B cell (primary cell): ENCODE measurements around the gene BPIFA3. TPM values are rescaled to one million over a fixed set of nuclear protein-coding genes. Genes with fewer than 3 reads are reported as not detected.

Source experiments
- ATAC-seq: fragments of 200-7000 bp; cut with Tn5 transposase; one replicate; pipeline ENCODE4 v1.10.0; 2021; ENCODE audit warnings: low read depth, mild to moderate bottlenecking, moderate number of reproducible peaks, moderate library complexity
- CTCF ChIA-PET: fragments of 350-600 bp; sonication (Branson Sonifier 250); formaldehyde crosslinking; loops from one replicate; lab custom pipeline; 2021; ENCODE audit warnings: antibody characterized with exemption, inconsistent platforms; lab: Charles Lee
- POLR2A ChIA-PET: fragments of 350-600 bp; sonication (Branson Sonifier 250); formaldehyde crosslinking; loops from one replicate; lab custom pipeline; 2021; ENCODE audit warnings: antibody characterized with exemption; lab: Charles Lee
- DNase-seq: peaks from one replicate; pipeline ENCODE4 v3.0.0; 2013
- H2AFZ ChIP-seq: 2 replicates; pipeline ENCODE4 v1.6.1; 2012; ENCODE audit warnings: mild to moderate bottlenecking, low read depth, low read length; ENCODE audit not compliant: insufficient read depth, poor library complexity, severe bottlenecking
- H3K27ac ChIP-seq, 2 donors: 1 replicate in 1 of 2; 2 replicates in 1 of 2; pipeline ENCODE4 v1.5.1; 2012 to 2013; ENCODE audit warnings: low read length in 2 of 2, mild to moderate bottlenecking in 2 of 2, moderate library complexity in 1 of 2
- H3K27me3 ChIP-seq, 4 experiments: fragments of 200-600 bp in 1 of 4; sonication (generic) in 1 of 4; replicated peaks in 1 of 4; 1 replicate in 2 of 4; 2 replicates in 2 of 4; pipeline versions ENCODE4 v1.6.1 to v1.7.0; 2013 to 2016; ENCODE audit warnings: low read length in 3 of 4, mild to moderate bottlenecking in 2 of 4, mixed read lengths in 1 of 4, moderate library complexity in 1 of 4; ENCODE audit not compliant: insufficient read depth in 4 of 4, control insufficient read depth in 3 of 4; ENCODE audit errors: control extremely low read depth in 1 of 4
- H3K36me3 ChIP-seq, 2 experiments: replicated peaks in 1 of 2; 1 replicate in 1 of 2; 2 replicates in 1 of 2; pipeline versions ENCODE4 v1.6.1 to v1.7.1; 2013; ENCODE audit warnings: low read length in 1 of 2; ENCODE audit not compliant: insufficient read depth in 2 of 2, control insufficient read depth in 1 of 2; ENCODE audit errors: control extremely low read depth in 1 of 2, extremely low read depth in 1 of 2
- H3K4me1 ChIP-seq, 2 donors: fragments of 200-600 bp in 1 of 2; sonication (generic) in 1 of 2; 1 replicate in 1 of 2; 2 replicates in 1 of 2; pipeline versions ENCODE4 v1.5.1 to v1.6.1; 2013 to 2017; ENCODE audit warnings: low read length in 2 of 2; ENCODE audit not compliant: control insufficient read depth in 2 of 2, insufficient read depth in 2 of 2
- H3K4me2 ChIP-seq: replicated peaks from 2 replicates; pipeline ENCODE3; 2012; ENCODE audit warnings: mild to moderate bottlenecking, low read depth, low read length; ENCODE audit not compliant: poor library complexity, severe bottlenecking
- H3K4me3 ChIP-seq, 5 experiments: fragments of 200-600 bp in 1 of 5; sonication (generic) in 1 of 5; 1 replicate in 3 of 5; 2 replicates in 2 of 5; pipeline versions ENCODE4 v1.5.1 to v1.7.0; 2011 to 2016; ENCODE audit warnings: low read length in 4 of 5, mild to moderate bottlenecking in 4 of 5, low read depth in 2 of 5, control low read depth in 1 of 5, moderate library complexity in 1 of 5; ENCODE audit not compliant: insufficient read depth in 1 of 5; ENCODE audit errors: control extremely low read depth in 1 of 5, extremely low read depth in 1 of 5
- H3K79me2 ChIP-seq: fragments of 200-600 bp; sonication (generic); one replicate; pipeline ENCODE4 v1.6.0; 2016; ENCODE audit warnings: low read length; ENCODE audit not compliant: control insufficient read depth, insufficient read depth
- H3K9ac ChIP-seq: fragments of 200-600 bp; sonication (generic); 2 replicates; pipeline ENCODE4 v1.6.1; 2017; ENCODE audit warnings: mild to moderate bottlenecking, low read length, moderate library complexity
- H3K9me3 ChIP-seq, 3 donors: one replicate each; pipeline versions ENCODE4 v1.6.1 to v1.7.1; 2013; ENCODE audit warnings: low read length in 2 of 3; ENCODE audit not compliant: control insufficient read depth in 2 of 3, insufficient read depth in 1 of 3; ENCODE audit errors: control extremely low read depth in 1 of 3
- H4K20me1 ChIP-seq: 2 replicates; pipeline ENCODE4 v1.6.0; 2012; ENCODE audit warnings: mild to moderate bottlenecking, low read length; ENCODE audit not compliant: insufficient read depth, control insufficient read depth, poor library complexity, severe bottlenecking
- H3K27ac Mint-ChIP-seq: one replicate; pipeline ENCODE4 v1.8.0; 2021; ENCODE audit warnings: mixed read lengths
- H3K27me3 Mint-ChIP-seq: one replicate; pipeline ENCODE4 v1.8.0; 2021; ENCODE audit warnings: mixed read lengths
- H3K4me1 Mint-ChIP-seq: one replicate; pipeline ENCODE4 v1.8.0; 2021; ENCODE audit warnings: mixed read lengths
- H3K4me3 Mint-ChIP-seq: one replicate; pipeline ENCODE4 v1.8.0; 2021; ENCODE audit warnings: mixed read lengths
- H3K9me3 Mint-ChIP-seq: one replicate; pipeline ENCODE4 v1.8.0; 2022; ENCODE audit warnings: mixed read lengths; ENCODE audit not compliant: insufficient read depth
- CTCF ChIP-seq: fragments of 200-600 bp; IDR thresholded peaks from one replicate; pipeline ENCODE4 v1.8.0; 2022; ENCODE audit warnings: antibody characterized with exemption, mild to moderate bottlenecking
- EZH2 ChIP-seq: IDR thresholded peaks from 2 replicates; pipeline ENCODE4 v1.6.1; 2012; ENCODE audit warnings: borderline replicate concordance, low read depth, mild to moderate bottlenecking, moderate library complexity, low read length; ENCODE audit not compliant: insufficient read depth, poor library complexity, severe bottlenecking
- WGBS: methylation state at CpG from one replicate; pipeline ENCODE4 v1.1.5; 2013; ENCODE audit warnings: missing lambda C conversion rate; ENCODE audit not compliant: insufficient coverage; 5-methylcytosine and 5-hydroxymethylcytosine counted together
- intact Hi-C: fragments of 100-400 bp; cut with micrococcal nuclease; formaldehyde crosslinking; loops from one replicate; pipeline ENCODE4 v1.10.0; 2022
- polyA plus RNA-seq: library from polyadenylated mRNA; depleted of rRNA; stranded (reverse); fragments of >200 nt; gene quantifications from 2 replicates; pipeline ENCODE4 v1.2.3, GENCODE V29; 2012
- total RNA-seq, 2 donors: library from RNA; stranded (reverse); fragments of 120-200 nt in 1 of 2; gene quantifications; 1 replicate in 1 of 2; 2 replicates in 1 of 2; pipeline versions ENCODE4 v1.2.3 to v1.2.4, GENCODE V29; 2013 to 2022

Gene BPIFA3
- total and polyA plus RNA-seq, 2 donors (not counting 1 experiment from before 2014, with no cell fraction given), result not detected

- no peak for ATAC-seq
- no peak overlapping the region for H3K4me3 Mint-ChIP-seq
- H3K27me3 Mint-ChIP-seq, result peaks cover 58% of the 10 kb centered on the region
- Histone ChIP-seq H4K20me1 (no peaks in the 10 kb centered on the region), H3K36me3 (no peaks in the 10 kb centered on the region), H3K4me1 (no peaks in the 10 kb centered on the region), H3K4me3 (no peak overlapping the region), H3K4me2 (no peak overlapping the region), H3K79me2 (no peaks in the 10 kb centered on the region), H3K9me3 (peaks cover 0 to 5% (median 0%) of the 10 kb centered on the region in 3 donors), H3K27me3 (peaks cover 0 to 6% (median 0%) of the 10 kb centered on the region in 4 experiments), H3K9ac (no peak overlapping the region), H3K27ac (no peak overlapping the region), H2AFZ (no peak overlapping the region)
- POLR2A ChIA-PET, result no interaction called here
- peak; percentile 33 for TF ChIP-seq CTCF
- TF ChIP-seq EZH2, result no peak
- intact Hi-C loops, result loop anchor here (10.0 kb wide), 1 partner anchor 417 kb away; no protein-coding TSS in a partner anchor
- no peaks in the 10 kb centered on the region for H3K9me3 Mint-ChIP-seq
- no peak overlapping the region for H3K27ac Mint-ChIP-seq
- 25% methylated on average over 5 of the region's 5 CpGs for WGBS
- no peaks in the 10 kb centered on the region for H3K4me1 Mint-ChIP-seq
- CTCF ChIA-PET, result interaction anchor here (1.9 kb wide), 1 partner anchor 310 kb away, joined by 6 read pairs; no protein-coding TSS in a partner anchor
- DNase-seq, result peak; percentile 33
These were observed 5.2 kb upstream of the BPIFA3 start for GRCh38 chr20:33211817-33212424.

- H3K4me3 Mint-ChIP-seq, result no peak overlapping the region
- TF ChIP-seq CTCF, result no peak
- TF ChIP-seq EZH2, result no peak
- Histone ChIP-seq H2AFZ (no peak overlapping the region), H3K79me2 (no peaks in the 10 kb centered on the region), H3K9me3 (no peaks in the 10 kb centered on the region), H3K27me3 (peaks cover 0 to 5% (median under 1%) of the 10 kb centered on the region in 4 experiments), H3K9ac (no peak overlapping the region), H4K20me1 (no peaks in the 10 kb centered on the region), H3K4me1 (no peaks in the 10 kb centered on the region), H3K36me3 (no peaks in the 10 kb centered on the region), H3K27ac (no peak overlapping the region), H3K4me3 (no peak overlapping the region), H3K4me2 (no peak overlapping the region)
- no peak overlapping the region for H3K27ac Mint-ChIP-seq
- no peaks in the 10 kb centered on the region for H3K9me3 Mint-ChIP-seq
- CTCF ChIA-PET, result no interaction called here
- intact Hi-C loops, result no loop called here
- POLR2A ChIA-PET, result no interaction called here
- DNase-seq, result no peak
- 93% methylated on average over 3 of the region's 4 CpGs for WGBS
- no peak for ATAC-seq
- H3K4me1 Mint-ChIP-seq, result no peaks in the 10 kb centered on the region
- H3K27me3 Mint-ChIP-seq, result peaks cover 35% of the 10 kb centered on the region
These were observed 7.2 kb downstream of the BPIFA3 start for GRCh38 chr20:33224399-33224798.
